Left lung (tissue), 10 donors: ENCODE measurements around the gene TUBA3E. TPM values are rescaled to one million over a fixed set of nuclear protein-coding genes. Genes with fewer than 3 reads are reported as not detected.
"Not testable (repeated sequence)": the region's sequence is repeated elsewhere in the genome, so short reads cannot be mapped to it uniquely, and the experiment has no call there.

ENCODE experiments used
- ATAC-seq: fragments of 200-7000 bp; cut with Tn5 transposase; one replicate; pipeline ENCODE4 v1.9.1; 2020; ENCODE audit warnings: moderate library complexity
- DNase-seq, 4 donors: peaks; one replicate each; pipeline ENCODE4 v3.0.0-alpha.2; 2013 to 2020
- H3K27ac ChIP-seq, 2 donors: fragments of 200-600 bp; sonication (generic) in 1 of 2; one replicate each; pipeline versions ENCODE4 v1.5.0 to v1.8.0; 2020 to 2021
- H3K27me3 ChIP-seq, 2 donors: fragments of 200-600 bp; sonication (generic) in 1 of 2; one replicate each; pipeline versions ENCODE4 v1.5.0 to v1.8.0; 2020 to 2021
- H3K36me3 ChIP-seq, 2 donors: fragments of 200-600 bp; sonication (generic) in 1 of 2; one replicate each; pipeline versions ENCODE4 v1.5.0 to v1.8.0; 2020 to 2021
- H3K4me1 ChIP-seq, 2 donors: fragments of 200-600 bp; one replicate each; pipeline ENCODE4 v1.8.0; 2021
- H3K4me3 ChIP-seq, 2 donors: fragments of 200-600 bp; sonication (generic) in 1 of 2; one replicate each; pipeline versions ENCODE4 v1.5.0 to v1.8.0; 2020 to 2021; ENCODE audit warnings: mild to moderate bottlenecking in 1 of 2
- H3K9me3 ChIP-seq, 2 donors: fragments of 200-600 bp; sonication (generic) in 1 of 2; one replicate each; pipeline versions ENCODE4 v1.5.0 to v1.8.0; 2020 to 2021
- intact Hi-C, 2 donors: fragments of 100-400 bp; cut with DNase I; formaldehyde crosslinking; loops; one replicate each; pipeline versions ENCODE4 v1.11.2 to v1.14.2; 2022
- polyA plus RNA-seq, 6 donors: library from polyadenylated mRNA; unstranded; fragments of 120-200 nt; gene quantifications; one replicate each; pipeline ENCODE4 v1.2.1, GENCODE V29; 2013; ENCODE audit not compliant: insufficient read length in 6 of 6
- total RNA-seq, 2 donors: library from RNA; stranded (reverse); fragmentation: NEBNext Ultra II Directional; extraction: Animal tissue kit (Norgen Biotek cat#: 25700); gene quantifications; one replicate each; pipeline ENCODE4 v1.2.1, GENCODE V29; 2021
- TF ChIP-seq, protein P1 (sequence below), 2 donors: fragments of 200-600 bp; sonication (generic) in 1 of 2; IDR thresholded peaks; one replicate each; pipeline versions ENCODE4 v1.5.0 to v1.8.0; 2021; ENCODE audit warnings: antibody characterized with exemption in 2 of 2
- donor health status: DM: no; HTN: yes; CAD: no.
- donor health status: DM: no; HTN: no; CAD: no.

Gene TUBA3E
- total and polyA plus RNA-seq, 8 donors: 0.14 to 0.20 TPM; not detected in 6

DNA sequence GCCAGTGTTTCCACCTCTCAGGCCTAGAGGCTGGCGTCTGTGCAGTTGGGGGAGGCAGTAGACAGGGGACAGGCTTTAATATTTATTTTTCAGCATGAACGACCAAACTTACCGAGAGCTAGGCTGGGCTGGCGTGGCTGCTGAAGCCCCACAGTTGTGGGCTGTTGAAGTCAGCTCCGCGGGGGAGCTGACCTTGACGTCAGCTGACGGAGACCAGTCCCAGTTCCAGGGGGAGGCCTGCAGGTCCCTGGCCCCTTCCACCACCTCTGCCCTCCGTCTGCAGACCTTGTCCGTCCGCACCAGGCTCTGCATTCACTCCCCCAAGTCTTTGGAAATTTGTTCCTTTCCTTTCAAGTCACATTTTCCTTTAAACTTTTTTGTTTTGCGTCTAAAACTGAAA, 33.4 kb upstream of the TUBA3E start:
- H3K4me3 ChIP-seq: no peak overlapping the region
- peaks cover 0 to 6% of the 10 kb centered on the region in 2 donors for H3K9me3 ChIP-seq
- ATAC-seq (no peak), DNase-seq (peak in 1 of 4 donors; percentile 43)
- H3K36me3 ChIP-seq: no peaks in the 10 kb centered on the region
- peaks cover 0 to 19% of the 10 kb centered on the region in 2 donors for H3K27me3 ChIP-seq
- H3K27ac ChIP-seq: no peak overlapping the region
- TF ChIP-seq, protein P1, sequence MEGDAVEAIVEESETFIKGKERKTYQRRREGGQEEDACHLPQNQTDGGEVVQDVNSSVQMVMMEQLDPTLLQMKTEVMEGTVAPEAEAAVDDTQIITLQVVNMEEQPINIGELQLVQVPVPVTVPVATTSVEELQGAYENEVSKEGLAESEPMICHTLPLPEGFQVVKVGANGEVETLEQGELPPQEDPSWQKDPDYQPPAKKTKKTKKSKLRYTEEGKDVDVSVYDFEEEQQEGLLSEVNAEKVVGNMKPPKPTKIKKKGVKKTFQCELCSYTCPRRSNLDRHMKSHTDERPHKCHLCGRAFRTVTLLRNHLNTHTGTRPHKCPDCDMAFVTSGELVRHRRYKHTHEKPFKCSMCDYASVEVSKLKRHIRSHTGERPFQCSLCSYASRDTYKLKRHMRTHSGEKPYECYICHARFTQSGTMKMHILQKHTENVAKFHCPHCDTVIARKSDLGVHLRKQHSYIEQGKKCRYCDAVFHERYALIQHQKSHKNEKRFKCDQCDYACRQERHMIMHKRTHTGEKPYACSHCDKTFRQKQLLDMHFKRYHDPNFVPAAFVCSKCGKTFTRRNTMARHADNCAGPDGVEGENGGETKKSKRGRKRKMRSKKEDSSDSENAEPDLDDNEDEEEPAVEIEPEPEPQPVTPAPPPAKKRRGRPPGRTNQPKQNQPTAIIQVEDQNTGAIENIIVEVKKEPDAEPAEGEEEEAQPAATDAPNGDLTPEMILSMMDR (IDR thresholded peaks at IDR 0.05): no peak
- no peaks in the 10 kb centered on the region for H3K4me1 ChIP-seq
- intact Hi-C loops: no loop called here

DNA sequence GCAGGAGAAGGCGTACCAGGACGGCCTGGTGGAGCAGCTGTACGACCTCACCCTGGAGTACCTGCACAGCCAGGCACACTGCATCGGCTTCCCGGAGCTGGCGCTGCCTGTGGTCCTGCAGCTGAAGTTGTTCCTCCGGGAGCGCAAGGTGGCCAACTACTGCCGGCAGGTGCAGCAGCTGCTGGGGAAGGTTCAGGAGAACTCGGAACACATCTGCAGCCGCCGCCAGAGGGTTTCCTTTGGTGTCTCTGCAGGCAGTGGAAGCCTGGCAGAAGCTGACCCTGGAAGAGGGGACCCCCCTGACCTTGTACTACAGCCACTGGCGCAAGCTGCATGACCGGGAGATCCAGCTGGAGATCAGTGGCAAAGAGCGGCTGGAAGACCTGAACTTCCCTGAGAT, 32.7 kb upstream of the TUBA3E start:
- ATAC-seq, DNase-seq, H3K9me3 ChIP-seq, H3K27ac ChIP-seq, intact Hi-C loops, H3K4me3 ChIP-seq, H3K36me3 ChIP-seq, H3K4me1 ChIP-seq: not testable (repeated sequence)
- H3K27me3 ChIP-seq: peaks cover 0 to 19% of the 10 kb centered on the region in 2 donors

DNA sequence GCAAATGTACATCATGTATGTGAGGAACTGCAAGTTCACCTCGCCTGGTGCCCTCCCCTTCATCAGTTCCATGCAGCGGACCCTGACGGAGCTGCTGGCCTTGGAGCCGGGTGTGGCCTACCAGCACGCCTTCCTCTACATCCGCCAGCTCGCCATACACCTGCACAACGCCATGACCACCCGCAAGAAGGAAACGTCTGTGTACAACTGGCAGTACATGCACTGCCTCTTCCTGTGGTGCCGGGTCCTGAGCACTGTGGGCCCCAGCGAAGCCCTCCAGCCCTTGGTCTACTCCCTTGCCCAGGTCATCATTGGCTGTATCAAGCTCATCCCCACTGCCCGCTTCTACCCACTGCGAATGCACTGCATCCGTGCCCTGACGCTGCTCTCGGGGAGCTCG, 32.1 kb upstream of the TUBA3E start:
- H3K4me3 ChIP-seq, intact Hi-C loops, H3K27ac ChIP-seq, H3K36me3 ChIP-seq, DNase-seq, ATAC-seq, H3K9me3 ChIP-seq, H3K4me1 ChIP-seq: not testable (repeated sequence)
- H3K27me3 ChIP-seq: peaks cover 0 to 19% of the 10 kb centered on the region in 2 donors

DNA sequence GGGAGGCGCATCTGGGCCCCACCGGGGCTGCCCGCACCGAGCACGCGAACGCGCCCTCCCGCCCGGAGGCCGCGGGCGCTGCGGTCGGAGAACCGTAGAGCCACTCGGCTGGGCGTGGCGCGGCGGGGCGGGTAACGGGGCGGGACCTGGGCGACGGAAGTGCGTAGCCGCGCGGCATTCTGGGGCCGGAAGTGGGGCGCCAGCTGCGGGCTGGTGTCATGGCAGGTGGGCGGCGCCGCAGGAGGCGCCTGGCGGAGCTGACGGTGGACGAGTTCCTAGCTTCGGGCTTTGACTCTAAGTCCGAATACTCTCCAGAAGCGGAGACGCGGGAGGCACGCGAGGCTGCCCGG, 30.9 kb upstream of the TUBA3E start:
- H3K4me1 ChIP-seq, H3K27ac ChIP-seq, H3K9me3 ChIP-seq, H3K36me3 ChIP-seq, intact Hi-C loops: not testable (repeated sequence)
- DNase-seq (peak in 1 of 4 donors; percentile 7), ATAC-seq (peak; percentile 73)
- H3K27me3 ChIP-seq: peaks cover 0 to 21% of the 10 kb centered on the region in 2 donors
- peak overlapping the region in 1 of 2 donors; percentile 7 for H3K4me3 ChIP-seq

DNA sequence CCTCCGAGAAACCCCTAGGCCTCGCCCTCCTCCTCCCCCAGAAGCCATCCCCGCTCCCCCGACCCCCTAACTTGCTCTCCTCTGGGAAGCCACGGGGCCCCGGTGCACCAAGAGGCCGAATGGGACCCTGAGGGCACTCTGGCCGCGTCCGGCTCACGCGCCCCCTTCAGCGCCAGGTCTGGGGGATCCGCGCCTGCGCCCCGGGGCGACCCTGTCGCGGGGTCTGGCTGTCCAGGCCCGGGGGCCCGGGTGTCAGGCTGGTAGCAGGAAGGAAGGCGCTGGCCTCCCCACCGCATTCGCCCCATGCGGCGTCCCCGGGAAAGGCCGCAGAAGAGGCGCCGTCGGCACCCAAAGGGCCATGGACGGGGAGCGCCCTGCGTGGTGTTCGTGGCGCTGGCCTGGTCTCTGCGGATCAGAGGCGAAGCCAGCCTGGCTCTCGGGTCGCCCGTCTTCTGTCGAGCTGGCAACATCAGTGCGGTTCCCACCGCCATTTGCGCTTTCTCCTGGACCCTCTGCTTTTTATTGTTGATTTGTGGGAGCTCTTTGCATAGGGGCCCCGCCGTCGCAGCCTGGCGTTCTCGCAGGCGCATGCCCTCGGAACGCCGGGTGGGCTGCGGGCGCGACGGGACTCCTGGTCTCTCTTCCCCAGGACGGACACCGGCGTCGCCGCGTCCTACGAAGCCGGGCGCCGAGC, 30.4 kb upstream of the TUBA3E start:
- H3K36me3 ChIP-seq, ATAC-seq, intact Hi-C loops, H3K27ac ChIP-seq, H3K9me3 ChIP-seq, H3K4me1 ChIP-seq: not testable (repeated sequence)
- peaks cover 0 to 26% of the 10 kb centered on the region in 2 donors for H3K27me3 ChIP-seq
- DNase-seq: peak in 1 of 4 donors; percentile 75
- H3K4me3 ChIP-seq: peak overlapping the region in 1 of 2 donors; percentile 7

DNA sequence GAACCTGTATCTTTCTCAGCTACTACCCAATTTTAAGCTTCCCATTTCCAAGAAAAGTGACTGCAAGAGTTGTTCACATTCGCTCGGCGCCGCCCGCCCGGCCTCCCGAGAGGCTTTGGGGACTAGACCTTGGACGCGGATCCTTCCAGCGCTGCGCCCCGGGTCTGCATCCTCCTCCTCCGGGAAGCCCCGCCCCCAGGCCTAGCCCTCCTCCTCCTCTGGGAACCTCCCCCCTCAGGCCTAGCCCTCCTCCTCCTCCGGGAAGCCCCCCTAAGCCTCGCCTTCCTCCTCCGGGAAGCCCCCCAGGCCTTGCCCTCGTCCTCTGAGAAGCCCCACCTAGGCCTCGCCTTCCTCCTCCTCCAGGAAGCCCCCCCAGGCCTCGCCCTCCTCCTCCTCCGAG, 29.8 kb upstream of the TUBA3E start:
- H3K27ac ChIP-seq, H3K9me3 ChIP-seq, H3K36me3 ChIP-seq, H3K4me1 ChIP-seq, ATAC-seq, intact Hi-C loops, H3K4me3 ChIP-seq: not testable (repeated sequence)
- DNase-seq: peak in 1 of 4 donors; percentile 82
- H3K27me3 ChIP-seq: peaks cover 0 to 26% of the 10 kb centered on the region in 2 donors

DNA sequence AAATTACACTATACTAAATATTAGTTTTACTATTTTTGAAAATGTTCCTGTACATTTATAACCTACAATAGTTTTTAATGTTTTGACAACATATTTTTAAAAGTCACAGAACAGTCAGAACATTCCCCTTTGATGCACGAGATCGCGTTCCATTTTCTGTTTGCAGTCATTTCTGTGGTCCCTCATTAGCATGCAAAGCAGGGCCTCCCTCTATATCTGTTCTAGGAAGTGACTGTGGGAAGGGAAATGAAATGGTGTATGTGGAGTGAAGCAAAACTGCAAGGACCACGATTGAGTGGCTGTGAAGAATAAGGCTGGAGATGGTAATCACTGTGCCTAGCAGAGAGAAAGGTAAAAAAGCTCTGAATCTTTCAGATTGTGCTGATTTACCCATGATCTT, 24.3 kb upstream of the TUBA3E start:
- H3K36me3 ChIP-seq, ATAC-seq, H3K9me3 ChIP-seq, H3K4me3 ChIP-seq, H3K27ac ChIP-seq, DNase-seq, H3K4me1 ChIP-seq, intact Hi-C loops: not testable (repeated sequence)
- peaks cover 0 to 13% of the 10 kb centered on the region in 2 donors for H3K27me3 ChIP-seq

DNA sequence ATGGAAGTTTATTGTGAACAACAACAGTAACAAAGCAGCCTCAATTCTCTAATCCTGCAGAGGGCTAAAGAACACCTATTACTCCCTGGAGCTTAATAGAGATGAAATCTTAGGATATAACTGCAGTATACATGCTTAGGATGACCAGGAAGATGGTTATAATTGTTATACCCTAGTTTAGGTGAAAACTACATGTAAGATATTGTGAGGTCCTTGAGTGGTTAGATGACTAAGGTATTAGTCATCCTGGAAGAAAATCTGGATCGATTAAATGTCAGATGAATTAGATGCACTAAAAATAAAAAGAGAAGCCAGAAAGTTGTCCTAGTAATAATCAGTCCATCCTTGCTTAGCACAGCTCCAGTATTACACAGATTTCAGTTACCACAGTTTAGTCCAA, 22.3 kb upstream of the TUBA3E start:
- DNase-seq, H3K27ac ChIP-seq, H3K36me3 ChIP-seq, ATAC-seq, H3K4me3 ChIP-seq, H3K4me1 ChIP-seq, H3K9me3 ChIP-seq, intact Hi-C loops: not testable (repeated sequence)
- H3K27me3 ChIP-seq: peaks cover 0 to 25% of the 10 kb centered on the region in 2 donors

DNA sequence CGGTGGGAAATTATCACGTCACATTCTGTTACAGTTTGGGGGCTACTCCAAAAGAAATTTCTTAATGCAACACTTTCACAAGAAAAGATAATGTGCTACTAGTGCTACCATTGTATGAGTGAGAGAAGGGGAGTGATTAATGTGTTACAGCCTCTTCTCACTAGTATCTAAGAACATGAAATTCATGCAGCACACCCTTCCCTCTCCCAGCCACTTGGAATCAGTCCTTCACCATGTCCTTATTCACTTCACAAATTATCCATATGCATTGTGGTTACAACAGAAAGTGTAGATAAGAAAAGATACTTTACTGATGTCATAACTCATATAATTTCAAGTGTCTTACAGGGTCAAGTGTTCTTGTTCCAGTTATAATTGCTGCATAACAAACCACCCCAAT, 20.9 kb upstream of the TUBA3E start:
- intact Hi-C loops, ATAC-seq: not testable (repeated sequence)

DNA sequence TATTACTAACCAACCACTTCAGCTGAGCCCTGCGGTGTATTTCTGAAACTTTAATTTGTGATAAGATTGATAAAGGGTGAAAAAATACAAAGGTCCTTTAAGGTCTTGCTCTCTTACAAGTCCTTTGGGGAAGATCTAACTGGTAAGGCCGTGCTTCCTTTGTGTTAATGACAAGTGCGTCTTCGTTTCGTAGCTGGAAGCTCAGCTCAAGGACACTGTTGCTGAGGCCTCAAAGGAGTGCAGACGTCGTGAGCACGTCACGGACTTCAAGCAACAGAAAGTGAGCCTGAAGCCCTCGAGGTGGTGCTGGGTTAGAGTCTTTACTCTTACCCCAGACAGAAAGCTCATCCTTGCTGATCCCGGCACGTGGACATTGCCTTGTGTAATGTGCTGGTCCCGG, 8.8 kb upstream of the TUBA3E start:
- H3K27me3 ChIP-seq, H3K36me3 ChIP-seq, H3K4me3 ChIP-seq, H3K27ac ChIP-seq, ATAC-seq, DNase-seq, H3K9me3 ChIP-seq, H3K4me1 ChIP-seq, intact Hi-C loops: not testable (repeated sequence)

More for the DNA sequence above, 20.9 kb upstream of the TUBA3E start:
- not testable (repeated sequence) for H3K27ac ChIP-seq, H3K9me3 ChIP-seq, H3K4me1 ChIP-seq, H3K4me3 ChIP-seq, DNase-seq, H3K36me3 ChIP-seq
- H3K27me3 ChIP-seq: peaks cover 5 to 32% of the 10 kb centered on the region in 2 donors

DNA sequence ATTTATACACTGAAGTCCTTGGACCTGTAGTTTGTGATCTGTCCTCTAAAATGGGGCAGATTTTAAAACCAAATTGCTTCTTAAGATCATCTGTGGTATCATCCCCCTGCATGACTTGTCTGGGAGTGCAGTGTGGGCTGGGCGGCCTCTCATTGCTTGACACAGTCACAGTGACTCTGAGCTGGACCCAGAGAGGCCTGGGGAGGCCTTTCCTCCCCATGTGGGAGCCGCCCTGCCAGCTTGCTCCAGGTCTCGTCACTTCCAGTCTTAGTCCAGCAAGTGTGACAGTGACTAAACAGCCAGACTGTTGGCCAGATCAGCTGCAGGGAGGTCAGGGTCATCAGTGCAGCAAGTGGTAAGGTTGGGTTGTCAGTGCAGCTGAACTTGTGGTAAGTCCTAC, 4.9 kb upstream of the TUBA3E start:
- H3K27me3 ChIP-seq, ATAC-seq, H3K4me1 ChIP-seq, DNase-seq, intact Hi-C loops, H3K36me3 ChIP-seq, H3K9me3 ChIP-seq, H3K27ac ChIP-seq, H3K4me3 ChIP-seq: not testable (repeated sequence)

DNA sequence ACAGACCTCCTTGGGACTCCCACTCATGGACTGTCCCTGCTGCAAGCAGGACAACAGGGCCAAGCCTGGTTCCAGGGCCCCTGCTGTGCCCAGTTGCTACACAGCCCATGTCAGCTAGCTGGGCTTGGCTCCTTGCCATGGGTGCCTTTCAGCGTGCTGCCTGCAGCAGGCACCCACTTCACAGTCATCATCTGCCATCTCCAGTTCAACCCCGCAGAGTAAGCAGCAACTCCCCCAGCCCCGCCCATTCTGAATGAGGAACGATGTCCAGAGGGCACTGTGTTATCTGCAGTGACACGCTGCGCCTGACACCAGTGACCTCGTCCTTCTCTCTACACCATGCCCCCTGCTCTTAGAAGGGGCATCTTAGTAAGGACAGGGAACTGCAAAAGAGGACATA, 4.3 kb upstream of the TUBA3E start:
- H3K4me3 ChIP-seq, H3K36me3 ChIP-seq, H3K27me3 ChIP-seq, H3K27ac ChIP-seq, intact Hi-C loops, DNase-seq, H3K9me3 ChIP-seq, H3K4me1 ChIP-seq: not testable (repeated sequence)
- peak; percentile 62 for ATAC-seq

DNA sequence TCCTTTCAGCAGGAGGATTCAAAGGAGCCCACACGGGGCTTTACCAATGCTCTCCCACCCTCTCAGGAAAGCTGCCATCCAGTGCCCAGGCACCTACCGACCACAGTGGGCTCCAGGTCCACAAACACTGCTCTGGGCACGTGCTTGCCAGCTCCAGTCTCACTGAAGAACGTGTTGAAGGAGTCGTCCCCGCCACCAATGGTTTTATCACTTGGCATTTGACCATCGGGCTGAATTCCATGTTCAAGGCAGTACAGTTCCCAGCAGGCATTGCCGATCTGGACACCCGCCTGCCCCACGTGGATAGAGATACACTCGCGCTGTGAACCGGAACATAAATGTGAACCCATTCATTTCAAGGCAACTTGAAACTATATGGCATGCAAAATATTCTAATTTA, 2.2 kb downstream of the TUBA3E start:
- H3K27me3 ChIP-seq, H3K36me3 ChIP-seq, DNase-seq, H3K9me3 ChIP-seq, H3K27ac ChIP-seq, H3K4me3 ChIP-seq, intact Hi-C loops, H3K4me1 ChIP-seq, ATAC-seq: not testable (repeated sequence)
